IPS DF 19.7 (cell line): ENCODE results near the gene MRPS12.
"Not testable (repeated sequence)": the region's sequence is repeated elsewhere in the genome, so short reads cannot be mapped to it uniquely, and the experiment has no call there.

Experiments
- DNase-seq: peaks from one replicate; pipeline ENCODE4 v3.0.0-alpha.2; 2013; ENCODE audit warnings: low read depth, low spot score

MRPS12 gene

GRCh38 chr19:38930776-38931520, at the start of gene MRPS12:
Gene MRPS12 (plus strand): TSS chr19:38930944. CDS start chr19:38931295, 351 bp downstream.
- peak; percentile 97 for DNase-seq

GRCh38 chr19:38883286-38883685, 47.5 kb upstream of the MRPS12 start:
- DNase-seq, result no peak

DNA sequence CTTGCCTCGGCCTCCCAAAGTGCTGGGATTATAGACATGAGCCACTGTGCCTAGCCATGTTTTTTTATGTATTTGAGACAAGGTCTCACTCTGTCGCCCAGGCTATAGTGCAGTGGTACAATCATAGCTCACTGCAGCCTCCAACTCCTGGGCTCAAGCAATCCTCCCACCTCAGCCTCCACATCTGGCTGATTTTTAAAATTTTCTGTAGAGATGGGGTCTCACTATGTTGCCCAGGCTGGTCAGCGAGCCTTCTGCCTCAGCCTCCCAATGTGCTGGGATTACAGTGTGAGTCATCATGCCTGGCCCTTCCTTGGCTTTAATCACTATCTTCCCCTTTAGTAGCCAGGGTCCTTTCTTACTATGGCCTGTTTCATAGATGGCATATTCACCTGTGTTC, 46.1 kb upstream of the MRPS12 start:
- not testable (repeated sequence) for DNase-seq

DNA sequence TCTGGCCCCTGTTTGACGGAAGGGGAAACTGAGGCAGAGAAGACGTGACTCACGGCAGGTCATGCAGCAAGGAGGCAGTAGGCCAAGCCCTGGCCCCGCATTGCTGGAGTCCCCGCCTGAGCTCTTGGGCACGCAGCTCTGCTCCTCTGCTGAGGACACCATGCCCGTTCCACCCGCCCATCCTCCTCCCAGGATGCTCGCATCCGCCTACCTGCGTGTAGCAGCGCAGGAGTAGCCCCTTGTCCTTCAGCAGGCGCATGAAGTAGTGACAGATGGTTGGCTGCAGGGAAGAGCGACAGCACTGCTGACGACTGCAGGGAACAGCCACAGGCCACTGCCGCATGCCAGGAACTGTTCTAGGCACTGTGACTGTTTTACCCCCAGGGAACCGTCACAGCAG, 41.9 kb upstream of the MRPS12 start:
- no peak for DNase-seq

DNA sequence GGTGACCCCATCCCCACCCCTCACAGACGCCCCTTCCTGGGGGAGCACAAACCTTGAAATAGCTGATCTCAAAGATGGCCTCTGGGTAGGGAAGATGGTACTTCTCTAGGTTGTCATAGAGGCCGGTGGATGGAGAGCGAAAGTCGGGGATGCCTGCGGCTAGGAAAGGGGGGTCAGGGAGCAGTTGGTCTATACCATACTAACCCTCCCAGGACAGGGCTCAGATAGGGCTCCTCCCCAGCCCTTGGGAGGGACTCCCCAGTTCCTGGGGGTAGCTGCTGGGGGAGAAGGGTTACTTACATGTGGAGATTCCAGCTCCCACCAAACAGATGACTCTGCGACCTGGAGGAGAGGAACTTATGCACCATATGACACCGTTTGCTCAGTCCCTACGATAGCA, 40.9 kb upstream of the MRPS12 start:
- DNase-seq, result no peak

DNA sequence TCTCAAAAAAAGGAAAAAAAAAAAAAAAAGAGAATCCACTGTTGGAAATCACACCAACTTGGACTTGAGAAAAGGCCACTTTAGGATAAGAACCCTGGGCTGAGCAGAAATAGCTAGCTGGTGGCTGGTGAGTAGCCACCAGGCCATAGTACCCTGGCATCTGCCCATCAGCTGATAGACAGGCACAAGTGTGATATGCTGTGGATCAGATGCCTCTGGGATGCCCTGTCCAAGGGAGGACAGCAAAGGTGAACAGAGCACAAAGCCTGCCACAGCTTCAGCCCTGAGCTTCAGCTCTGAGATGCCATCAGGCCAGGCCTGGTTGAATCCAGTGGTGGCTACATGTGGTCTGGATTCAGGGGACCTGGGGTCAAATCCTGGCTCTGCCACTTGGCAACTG, 40.1 kb upstream of the MRPS12 start:
- DNase-seq, result no peak

DNA sequence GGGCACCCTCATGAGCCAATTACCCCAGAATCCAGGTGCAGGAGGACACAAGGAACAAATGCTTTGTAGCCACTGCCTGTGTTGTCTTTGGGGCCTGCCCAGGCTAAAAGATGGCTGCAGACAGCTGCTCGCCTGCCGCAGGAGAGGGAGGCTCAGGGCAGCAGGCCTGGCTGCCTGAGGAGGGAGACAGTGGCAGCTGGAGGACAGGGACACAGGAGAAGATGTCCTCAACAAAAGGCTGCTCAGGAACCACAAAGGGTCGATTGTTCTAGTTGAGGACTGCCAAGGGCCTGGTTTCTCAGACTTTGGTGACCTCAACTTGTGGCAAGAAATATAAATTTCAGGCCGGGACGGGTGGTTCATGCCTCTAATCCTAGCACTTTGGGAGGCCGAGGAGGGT, 39.0 kb upstream of the MRPS12 start:
- no peak for DNase-seq

- no peak for DNase-seq
These were observed 37.9 kb upstream of the MRPS12 start for GRCh38 chr19:38892841-38893240.

GRCh38 chr19:38893341-38893771, 37.4 kb upstream of the MRPS12 start:
- DNase-seq, result no peak

GRCh38 chr19:38894968-38895367, 35.8 kb upstream of the MRPS12 start:
- DNase-seq, result no peak

- DNase-seq, result no peak
These were observed 31.8 kb upstream of the MRPS12 start for GRCh38 chr19:38898788-38899446.

GRCh38 chr19:38899447-38900201, 31.1 kb upstream of the MRPS12 start, which contains the start of the genes NFKBIB and SIRT2:
Gene NFKBIB (plus strand): TSS chr19:38899969. CDS start chr19:38900033, 64 bp downstream.
Gene SIRT2 (minus strand): TSS chr19:38899618. CDS start chr19:38899521, 97 bp downstream.
- DNase-seq, result peak; percentile 99

- DNase-seq, result no peak
These were observed 30.5 kb upstream of the MRPS12 start for GRCh38 chr19:38900202-38900629.

DNA sequence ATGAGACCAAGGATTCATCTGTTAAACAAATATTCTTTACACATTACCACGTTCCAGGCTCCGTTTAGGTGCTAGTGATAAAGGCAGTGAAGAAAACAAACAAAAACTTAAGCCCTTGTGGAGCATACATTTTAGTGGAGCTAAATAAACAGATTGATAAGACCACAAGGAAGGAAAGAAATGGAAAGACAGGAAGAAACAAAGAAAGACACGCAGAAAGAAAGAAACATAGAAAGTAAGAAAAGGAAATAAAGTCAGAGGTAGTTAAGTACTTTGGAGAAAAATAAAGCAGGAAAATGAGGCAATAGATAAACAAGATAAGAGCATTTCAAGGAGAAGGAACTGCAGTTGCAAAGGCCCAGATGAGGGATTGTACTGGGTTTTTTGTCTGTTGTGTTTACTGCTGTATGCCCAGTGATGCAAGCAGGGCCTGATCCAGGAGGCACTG, 30.0 kb upstream of the MRPS12 start:
- DNase-seq, result no peak

DNA sequence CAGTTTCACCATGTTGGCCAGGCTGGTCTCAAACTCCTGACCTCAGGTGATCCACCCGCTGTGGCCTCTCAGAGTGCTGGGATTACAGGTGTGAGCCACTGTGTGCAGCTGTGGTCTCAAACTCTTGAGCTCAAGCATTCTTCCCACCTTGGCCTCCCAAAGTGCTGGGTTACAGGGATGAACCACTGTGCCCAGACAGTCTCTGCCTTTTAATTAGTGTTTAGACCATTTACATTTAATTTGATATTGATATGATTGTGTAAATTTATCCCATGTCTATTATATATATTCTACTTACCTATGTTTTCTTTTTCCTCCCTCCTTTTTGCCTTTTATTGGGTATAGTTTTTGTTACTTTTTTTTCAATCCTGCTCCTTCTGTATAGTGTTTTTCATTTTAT, 29.1 kb upstream of the MRPS12 start:
- DNase-seq, result no peak

DNA sequence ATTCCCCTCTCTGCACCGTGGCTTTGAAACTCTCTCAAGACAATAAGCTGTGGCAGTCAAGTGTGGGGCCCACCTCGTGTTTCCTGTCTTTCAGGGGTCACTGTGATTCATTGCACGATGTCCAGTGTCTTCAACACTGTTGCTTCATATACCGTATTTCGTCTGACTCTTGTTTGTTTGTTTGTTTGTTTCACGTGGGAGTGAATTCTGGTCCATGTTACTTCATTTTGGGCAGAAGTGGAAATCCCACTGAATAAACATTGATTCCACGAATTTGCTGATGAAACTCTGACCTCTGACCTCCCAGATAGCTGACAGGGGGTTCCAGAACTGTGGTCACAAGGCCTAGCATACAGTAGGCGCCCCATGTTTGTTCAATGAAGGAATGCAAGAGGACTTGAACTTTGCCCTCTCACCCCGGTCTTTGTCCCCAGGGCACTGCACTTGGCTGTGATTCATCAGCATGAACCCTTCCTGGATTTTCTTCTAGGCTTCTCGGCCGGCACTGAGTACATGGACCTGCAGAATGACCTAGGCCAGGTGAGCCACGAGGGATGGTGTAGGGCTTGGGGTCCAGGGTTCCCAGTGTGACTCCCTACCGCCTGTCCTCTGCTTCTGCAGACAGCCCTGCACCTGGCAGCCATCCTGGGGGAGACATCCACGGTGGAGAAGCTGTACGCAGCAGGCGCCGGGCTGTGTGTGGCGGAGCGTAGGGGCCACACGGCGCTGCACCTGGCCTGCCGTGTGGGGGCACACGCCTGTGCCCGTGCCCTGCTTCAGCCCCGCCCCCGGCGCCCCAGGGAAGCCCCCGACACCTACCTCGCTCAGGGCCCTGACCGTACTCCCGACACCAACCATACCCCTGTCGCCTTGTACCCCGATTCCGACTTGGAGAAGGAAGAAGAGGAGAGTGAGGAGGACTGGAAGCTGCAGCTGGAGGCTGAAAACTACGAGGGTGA, 25.9 kb upstream of the MRPS12 start:
- no peak for DNase-seq

DNA sequence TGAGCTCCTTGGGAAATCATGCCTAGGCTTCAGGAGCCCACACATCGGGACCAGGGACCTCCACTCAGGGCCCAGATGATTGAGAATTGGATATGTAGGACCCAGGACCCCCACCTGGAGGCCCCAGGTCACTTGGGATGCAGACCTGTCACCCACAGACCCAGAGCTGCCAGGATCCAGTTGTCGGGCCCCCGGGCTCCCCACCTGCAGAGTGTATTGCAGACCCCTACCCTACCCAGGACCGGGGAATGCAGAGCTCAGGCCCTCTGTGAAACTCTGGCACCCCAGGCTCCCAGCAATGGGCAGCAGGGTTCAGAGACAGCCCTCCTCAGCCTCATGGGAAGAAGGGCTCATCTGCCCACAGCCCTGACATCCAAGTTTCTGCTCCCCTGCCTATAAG, 25.1 kb upstream of the MRPS12 start:
- DNase-seq, result no peak

GRCh38 chr19:38907227-38907626, 23.5 kb upstream of the MRPS12 start:
- DNase-seq, result no peak

DNA sequence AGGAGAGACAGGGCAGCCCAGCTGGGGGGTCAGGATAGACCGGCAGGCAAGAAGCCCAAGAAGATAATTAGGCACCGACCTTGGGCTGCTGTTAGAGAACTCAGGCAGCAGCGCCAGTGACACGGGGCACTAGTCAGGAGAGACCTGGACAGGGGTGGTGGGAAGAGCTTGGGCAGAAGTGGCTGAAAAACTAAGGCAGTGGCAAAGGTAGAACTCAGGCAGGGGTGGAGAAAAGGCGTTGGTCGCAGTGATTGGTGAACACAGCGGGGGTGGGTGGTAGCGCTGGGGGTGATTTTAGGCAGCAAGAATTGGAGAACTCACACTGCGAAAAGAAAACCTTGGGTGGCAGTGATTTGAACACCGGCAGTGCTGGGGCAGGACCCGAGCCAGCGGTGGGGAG, 23.1 kb upstream of the MRPS12 start:
- DNase-seq, result no peak

GRCh38 chr19:38908911-38909310, 21.8 kb upstream of the MRPS12 start:
- no peak for DNase-seq

GRCh38 chr19:38910488-38910887, 20.3 kb upstream of the MRPS12 start:
- no peak for DNase-seq
